T-cell (primary cell): Measurements from ENCODE around the gene ARAP1. TPM values are rescaled to one million over a fixed set of nuclear protein-coding genes. Genes with fewer than 3 reads are reported as not detected.

Experiments used
- ATAC-seq, 4 experiments: fragments of 200-7000 bp in 3 of 4; fragments of 150-1000 bp in 1 of 4; cut with Tn5 transposase; replicated peaks in 1 of 4; 1 replicate in 3 of 4; 2 replicates in 1 of 4; pipeline ENCODE4 v1.10.0; 2021; ENCODE audit warnings: moderate library complexity in 3 of 4, mild to moderate bottlenecking in 2 of 4, moderate number of reproducible peaks in 1 of 4
- CTCF ChIA-PET, 2 donors: fragments of 300-600 bp; sonication (Branson Sonifier 250); formaldehyde crosslinking; loops; one replicate each; lab custom pipeline; 2022; ENCODE audit warnings: antibody characterized with exemption in 2 of 2; lab: Charles Lee
- POLR2A ChIA-PET, 2 donors: fragments of 300-600 bp; sonication (Branson Sonifier 250); formaldehyde crosslinking; loops; one replicate each; lab custom pipeline; 2022; ENCODE audit warnings: antibody characterized with exemption in 2 of 2; lab: Charles Lee
- DNase-seq, 35 experiments: peaks; one replicate each; pipeline versions ENCODE4 v3.0.0 to v3.0.0-alpha.2; 2013 to 2023
- H3K27ac ChIP-seq: one replicate; pipeline ENCODE4 v1.5.1; 2013; ENCODE audit warnings: low read length
- H3K27me3 ChIP-seq, 2 experiments: replicated peaks in 1 of 2; 1 replicate in 1 of 2; 2 replicates in 1 of 2; pipeline versions ENCODE4 v1.6.1 to v1.7.0; 2013; ENCODE audit warnings: low read length in 1 of 2, mixed read lengths in 1 of 2; ENCODE audit not compliant: control insufficient read depth in 2 of 2, insufficient read depth in 2 of 2; ENCODE audit errors: extremely low read depth in 1 of 2
- H3K36me3 ChIP-seq, 2 donors: 1 replicate in 1 of 2; 2 replicates in 1 of 2; pipeline versions ENCODE4 v1.6.1 to v1.7.0; 2013; ENCODE audit warnings: low read length in 1 of 2; ENCODE audit not compliant: control insufficient read depth in 2 of 2, insufficient read depth in 1 of 2; ENCODE audit errors: extremely low read depth in 1 of 2
- H3K4me1 ChIP-seq, 2 experiments: 1 replicate in 1 of 2; 2 replicates in 1 of 2; pipeline versions ENCODE4 v1.6.1 to v1.7.0; 2013; ENCODE audit warnings: low read length in 2 of 2, mixed read lengths in 1 of 2; ENCODE audit not compliant: insufficient read depth in 2 of 2, control insufficient read depth in 1 of 2; ENCODE audit errors: extremely low read depth in 1 of 2
- H3K4me3 ChIP-seq, 2 donors: 1 replicate in 1 of 2; 2 replicates in 1 of 2; pipeline versions ENCODE4 v1.5.1 to v1.7.0; 2013; ENCODE audit warnings: mild to moderate bottlenecking in 2 of 2, low read length in 1 of 2, moderate library complexity in 1 of 2; ENCODE audit not compliant: control insufficient read depth in 1 of 2; ENCODE audit errors: extremely low read depth in 1 of 2
- H3K9me3 ChIP-seq: 2 replicates; pipeline ENCODE4 v1.7.0; 2013
- H3K27ac Mint-ChIP-seq, 2 donors: one replicate each; pipeline ENCODE4 v1.8.0; 2020 to 2021; ENCODE audit warnings: mild to moderate bottlenecking in 2 of 2, mixed read lengths in 2 of 2
- H3K27me3 Mint-ChIP-seq, 2 donors: one replicate each; pipeline ENCODE4 v1.8.0; 2021 to 2022; ENCODE audit warnings: mixed read lengths in 2 of 2
- H3K36me3 Mint-ChIP-seq: one replicate; pipeline ENCODE4 v1.8.0; 2021; ENCODE audit warnings: mixed read lengths
- H3K4me1 Mint-ChIP-seq, 3 donors: one replicate each; pipeline ENCODE4 v1.8.0; 2020 to 2022; ENCODE audit warnings: mixed read lengths in 3 of 3, mild to moderate bottlenecking in 1 of 3
- H3K4me3 Mint-ChIP-seq, 3 donors: one replicate each; pipeline ENCODE4 v1.8.0; 2020 to 2022; ENCODE audit warnings: mild to moderate bottlenecking in 3 of 3, mixed read lengths in 3 of 3, moderate library complexity in 3 of 3
- H3K9me3 Mint-ChIP-seq, 3 donors: one replicate each; pipeline ENCODE4 v1.8.0; 2020 to 2022; ENCODE audit warnings: mixed read lengths in 3 of 3
- WGBS: methylation state at CpG from one replicate; pipeline ENCODE4 v1.1.5; 2013; ENCODE audit warnings: missing lambda C conversion rate; ENCODE audit not compliant: insufficient coverage; 5-methylcytosine and 5-hydroxymethylcytosine counted together
- total RNA-seq, 35 experiments: library from RNA in 6 of 35; stranded (reverse) in 6 of 35; fragments of 120-200 nt in 1 of 35; gene quantifications; one replicate each; pipeline versions ENCODE4 v1.2.1 to v1.2.4 and lab custom pipeline; 2013 to 2026

ARAP1 gene
- total RNA-seq, 5 donors from 2014 or later (not counting 1 experiment from before 2014, with no cell fraction given), result 117 to 162 (median 148) TPM

GRCh38 chr11:72732329-72732728, 19.9 kb downstream of the ARAP1 start:
- no peak overlapping the region for H3K27ac ChIP-seq
- DNase-seq (no peak), ATAC-seq (no peak)
- H3K4me3 ChIP-seq, result no peak overlapping the region
- Mint-ChIP-seq H3K36me3 (peaks cover 26% of the 10 kb centered on the region), H3K4me1 (peaks cover 23 to 47% (median 33%) of the 10 kb centered on the region in 3 donors), H3K27me3 (no peaks in the 10 kb centered on the region), H3K4me3 (no peak overlapping the region), H3K27ac (peak overlapping the region in 1 of 2 donors; percentile 39), H3K9me3 (no peaks in the 10 kb centered on the region)
- WGBS, result 95% methylated on average over 7 of the region's 10 CpGs
- no peaks in the 10 kb centered on the region for H3K9me3 ChIP-seq
- H3K4me1 ChIP-seq, result peaks cover 16 to 21% of the 10 kb centered on the region in 2 experiments
- H3K36me3 ChIP-seq, result peaks cover 0 to 5% of the 10 kb centered on the region in 2 donors
- CTCF ChIA-PET, result interaction anchor here in 1 of 2 donors (1.3 kb wide), 1 partner anchor 61 kb away, joined by 4 read pairs; no protein-coding TSS in a partner anchor
- POLR2A ChIA-PET, result no interaction called here
- H3K27me3 ChIP-seq, result no peaks in the 10 kb centered on the region

- 100% methylated on average over 1 of the region's 2 CpGs for WGBS
- Histone ChIP-seq H3K9me3 (no peaks in the 10 kb centered on the region), H3K27ac (no peak overlapping the region), H3K36me3 (peaks cover 0 to 13% of the 10 kb centered on the region in 2 donors), H3K27me3 (no peaks in the 10 kb centered on the region), H3K4me3 (no peak overlapping the region), H3K4me1 (peaks cover 2 to 6% of the 10 kb centered on the region in 2 experiments)
- H3K27ac Mint-ChIP-seq, result peak overlapping the region; percentile 62 to 74
- H3K27me3 Mint-ChIP-seq, result no peaks in the 10 kb centered on the region
- CTCF ChIA-PET, result no interaction called here
- H3K4me3 Mint-ChIP-seq, result no peak overlapping the region
- ATAC-seq (no peak), DNase-seq (no peak)
- no peaks in the 10 kb centered on the region for H3K9me3 Mint-ChIP-seq
- H3K4me1 Mint-ChIP-seq, result peaks cover 11 to 38% (median 20%) of the 10 kb centered on the region in 3 donors
- peaks cover 27% of the 10 kb centered on the region for H3K36me3 Mint-ChIP-seq
- POLR2A ChIA-PET, result interaction anchor here in 1 of 2 donors (0.6 kb wide), 1 partner anchor 91 kb away, joined by 6 read pairs; no protein-coding TSS in a partner anchor
These were observed 21.5 kb downstream of the ARAP1 start for GRCh38 chr11:72730737-72731136.

GRCh38 chr11:72730243-72730642, 22.0 kb downstream of the ARAP1 start:
- H3K27ac ChIP-seq, result no peak overlapping the region

GRCh38 chr11:72727521-72727920, 24.7 kb downstream of the ARAP1 start:
- Mint-ChIP-seq H3K4me3 (no peak overlapping the region), H3K4me1 (peaks cover 23 to 52% (median 37%) of the 10 kb centered on the region in 3 donors), H3K27ac (peak overlapping the region; percentile 63 to 69), H3K9me3 (no peaks in the 10 kb centered on the region), H3K36me3 (peaks cover 31% of the 10 kb centered on the region), H3K27me3 (no peaks in the 10 kb centered on the region)
- Histone ChIP-seq H3K27ac (no peak overlapping the region), H3K4me1 (peaks cover 6 to 23% of the 10 kb centered on the region in 2 experiments), H3K27me3 (no peaks in the 10 kb centered on the region), H3K36me3 (peaks cover 0 to 22% of the 10 kb centered on the region in 2 donors), H3K4me3 (no peak overlapping the region), H3K9me3 (no peaks in the 10 kb centered on the region)
- CTCF ChIA-PET, result interaction anchor here in 1 of 2 donors (0.8 to 1.5 kb wide), 2 partner anchors 9 to 67 kb away, joined by 3 to 4 read pairs; partner anchors contain the start of gene STARD10
- DNase-seq (no peak), ATAC-seq (no peak)
- 100% methylated on average over 1 of the region's 4 CpGs for WGBS
- POLR2A ChIA-PET, result interaction anchor here in 1 of 2 donors (0.9 kb wide), 1 partner anchor 60 kb away, joined by 3 read pairs; no protein-coding TSS in a partner anchor

More at GRCh38 chr11:72730243-72730642, 22.0 kb downstream of the ARAP1 start:
- ChIA-PET POLR2A (interaction anchor here (0.7 kb wide), 2 partner anchors 640 to 705 kb away, joined by 4 to 6 read pairs; no protein-coding TSS in a partner anchor), CTCF (interaction anchor here in 1 of 2 donors (0.7 kb wide), 1 partner anchor 80 kb away, joined by 3 read pairs; no protein-coding TSS in a partner anchor)
- Histone ChIP-seq H3K4me3 (no peak overlapping the region), H3K36me3 (peaks cover 0 to 16% of the 10 kb centered on the region in 2 donors), H3K27me3 (no peaks in the 10 kb centered on the region), H3K4me1 (peaks cover 0 to 6% of the 10 kb centered on the region in 2 experiments), H3K9me3 (no peaks in the 10 kb centered on the region)
- H3K27me3 Mint-ChIP-seq, result no peaks in the 10 kb centered on the region
- ATAC-seq (no peak), DNase-seq (no peak)
- H3K9me3 Mint-ChIP-seq, result no peaks in the 10 kb centered on the region
- WGBS, result 100% methylated on average over 5 of the region's 5 CpGs
- H3K36me3 Mint-ChIP-seq, result peaks cover 31% of the 10 kb centered on the region
- peaks cover 16 to 40% (median 23%) of the 10 kb centered on the region in 3 donors for H3K4me1 Mint-ChIP-seq
- peak overlapping the region; percentile 36 to 37 for H3K27ac Mint-ChIP-seq
- no peak overlapping the region for H3K4me3 Mint-ChIP-seq

- no peak overlapping the region for H3K27ac Mint-ChIP-seq
- peaks cover 25% of the 10 kb centered on the region for H3K36me3 Mint-ChIP-seq
- Histone ChIP-seq H3K9me3 (no peaks in the 10 kb centered on the region), H3K4me3 (no peak overlapping the region), H3K27me3 (no peaks in the 10 kb centered on the region), H3K27ac (no peak overlapping the region), H3K4me1 (peaks cover 7 to 31% of the 10 kb centered on the region in 2 experiments), H3K36me3 (peaks cover 0 to 17% of the 10 kb centered on the region in 2 donors)
- H3K4me1 Mint-ChIP-seq, result peaks cover 30 to 58% (median 41%) of the 10 kb centered on the region in 3 donors
- ATAC-seq (no peak), DNase-seq (no peak)
- ChIA-PET CTCF (interaction anchor here (0.5 to 2.1 kb wide), 7 partner anchors 10 to 671 kb away, joined by 3 to 38 read pairs (median 4); partner anchors contain the start of genes CLPB (in 1 of the 2) and STARD10 (in 1 of the 2)), POLR2A (interaction anchor here in 1 of 2 donors (0.9 kb wide), 1 partner anchor 61 kb away, joined by 3 read pairs; no protein-coding TSS in a partner anchor)
- WGBS, result 96% methylated on average over 33 of the region's 40 CpGs
- no peaks in the 10 kb centered on the region for H3K27me3 Mint-ChIP-seq
- H3K9me3 Mint-ChIP-seq, result no peaks in the 10 kb centered on the region
- no peak overlapping the region for H3K4me3 Mint-ChIP-seq
These were observed 25.7 kb downstream of the ARAP1 start for GRCh38 chr11:72726266-72727220.

- WGBS, result no CpG with 5 or more reads among the region's 4 CpGs
- ATAC-seq (no peak), DNase-seq (no peak)
- Mint-ChIP-seq H3K27me3 (no peaks in the 10 kb centered on the region), H3K36me3 (peaks cover 17% of the 10 kb centered on the region), H3K4me1 (peaks cover 39 to 64% (median 43%) of the 10 kb centered on the region in 3 donors), H3K9me3 (no peaks in the 10 kb centered on the region), H3K27ac (peak overlapping the region; percentile 84 to 85), H3K4me3 (no peak overlapping the region)
- POLR2A ChIA-PET, result interaction anchor here (0.6 to 0.8 kb wide), 5 partner anchors 25 to 144 kb away, joined by 3 to 16 read pairs (median 5); partner anchors contain the start of gene STARD10 (in 1 of the 2)
- H3K4me3 ChIP-seq, result no peak overlapping the region
- no peaks in the 10 kb centered on the region for H3K9me3 ChIP-seq
- peaks cover 12 to 40% of the 10 kb centered on the region in 2 experiments for H3K4me1 ChIP-seq
- no peak overlapping the region for H3K27ac ChIP-seq
- no peaks in the 10 kb centered on the region for H3K27me3 ChIP-seq
- CTCF ChIA-PET, result interaction anchor here (0.6 to 2.1 kb wide), 25 partner anchors 9 to 670 kb away, joined by 3 to 38 read pairs (median 4); partner anchors contain the start of genes STARD10 (in 2 of the 2) and ATG16L2 (in 1 of the 2)
- H3K36me3 ChIP-seq, result peaks cover 0 to 17% of the 10 kb centered on the region in 2 donors
These were observed 26.5 kb downstream of the ARAP1 start for GRCh38 chr11:72725724-72726028.
